ENCODE data around the gene VWA3A. TPM values are rescaled to one million over a fixed set of nuclear protein-coding genes. Genes with fewer than 3 reads are reported as not detected.

VWA3A gene
- total RNA-seq, 1 donor from 2014 or later, result not detected

GRCh38 chr16:22139008-22139407, 46.7 kb downstream of the VWA3A start:
- Histone ChIP-seq H3K4me2 (ENCODE audit: low read length) (no peak overlapping the region), H3K27ac (ENCODE audit: low read depth, low read length) (no peak overlapping the region), H3K36me3 (ENCODE audit: insufficient read depth, low read length) (no peaks in the 10 kb centered on the region), H2AFZ (ENCODE audit: low read depth, low read length) (no peak overlapping the region), H3K4me1 (ENCODE audit: insufficient read depth, low read length) (no peaks in the 10 kb centered on the region), H3K9me3 (ENCODE audit: insufficient read depth, low read depth, low read length) (no peaks in the 10 kb centered on the region), H3K9ac (ENCODE audit: low read length) (no peak overlapping the region), H4K20me1 (ENCODE audit: insufficient read depth, low read length) (no peaks in the 10 kb centered on the region), H3K79me2 (ENCODE audit: insufficient read depth, low read length) (no peaks in the 10 kb centered on the region), H3K27me3 (ENCODE audit: insufficient read depth, low read length) (peaks cover 2% of the 10 kb centered on the region), H3K4me3 (ENCODE audit: insufficient read depth, low read depth, low read length) (no peak overlapping the region)
- Mint-ChIP-seq H3K4me3 (ENCODE audit: unreplicated experiment) (no peak overlapping the region), H3K9me3 (ENCODE audit: unreplicated experiment) (no peaks in the 10 kb centered on the region), H3K27ac (ENCODE audit: unreplicated experiment) (no peak overlapping the region), H3K36me3 (ENCODE audit: low read depth, unreplicated experiment) (no peaks in the 10 kb centered on the region), H3K27me3 (ENCODE audit: low read depth, unreplicated experiment) (peaks cover 49% of the 10 kb centered on the region), H3K4me1 (ENCODE audit: low read depth, unreplicated experiment) (no peaks in the 10 kb centered on the region)
- FAIRE-seq (no peak), DNase-seq (ENCODE audit: low read depth) (no peak)
- TF ChIP-seq CTCF (IDR thresholded peaks at IDR 0.05; ENCODE audit: insufficient read depth, low read depth, low read length) (no peak), EZH2 (IDR thresholded peaks at IDR 0.05; ENCODE audit: insufficient read depth, low read length) (no peak)

DNA sequence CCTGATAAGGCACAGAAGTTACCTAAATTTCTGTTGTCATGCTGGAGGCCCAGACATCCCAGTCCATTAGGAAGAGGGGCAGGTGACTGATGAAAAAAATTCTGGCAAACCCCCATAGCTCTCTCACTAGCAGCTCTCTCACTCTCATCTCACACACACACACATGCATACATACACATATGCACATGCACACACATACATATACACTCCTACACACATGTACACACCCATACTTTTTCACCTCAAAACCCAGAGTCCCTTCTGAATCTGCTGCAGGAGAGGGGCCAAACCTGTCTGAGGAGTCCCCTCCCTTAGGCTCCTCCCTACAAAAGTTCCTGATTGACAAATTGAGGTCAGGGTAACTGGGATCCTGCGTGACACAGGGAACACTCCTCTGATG, 47.4 kb downstream of the VWA3A start:
- Histone ChIP-seq H3K27me3 (ENCODE audit: insufficient read depth, low read length) (peaks cover 2% of the 10 kb centered on the region), H3K36me3 (ENCODE audit: insufficient read depth, low read length) (no peaks in the 10 kb centered on the region), H2AFZ (ENCODE audit: low read depth, low read length) (no peak overlapping the region), H3K9me3 (ENCODE audit: insufficient read depth, low read depth, low read length) (no peaks in the 10 kb centered on the region), H3K27ac (ENCODE audit: low read depth, low read length) (no peak overlapping the region), H3K9ac (ENCODE audit: low read length) (no peak overlapping the region), H3K79me2 (ENCODE audit: insufficient read depth, low read length) (no peaks in the 10 kb centered on the region), H3K4me3 (ENCODE audit: insufficient read depth, low read depth, low read length) (no peak overlapping the region), H3K4me2 (ENCODE audit: low read length) (no peak overlapping the region), H3K4me1 (ENCODE audit: insufficient read depth, low read length) (no peaks in the 10 kb centered on the region), H4K20me1 (ENCODE audit: insufficient read depth, low read length) (no peaks in the 10 kb centered on the region)
- Mint-ChIP-seq H3K27me3 (ENCODE audit: low read depth, unreplicated experiment) (peaks cover 54% of the 10 kb centered on the region), H3K9me3 (ENCODE audit: unreplicated experiment) (no peaks in the 10 kb centered on the region), H3K27ac (ENCODE audit: unreplicated experiment) (no peak overlapping the region), H3K36me3 (ENCODE audit: low read depth, unreplicated experiment) (no peaks in the 10 kb centered on the region), H3K4me3 (ENCODE audit: unreplicated experiment) (no peak overlapping the region), H3K4me1 (ENCODE audit: low read depth, unreplicated experiment) (no peaks in the 10 kb centered on the region)
- DNase-seq (ENCODE audit: low read depth) (no peak), FAIRE-seq (no peak)
- TF ChIP-seq EZH2 (IDR thresholded peaks at IDR 0.05; ENCODE audit: insufficient read depth, low read length) (no peak), CTCF (IDR thresholded peaks at IDR 0.05; ENCODE audit: insufficient read depth, low read depth, low read length) (no peak)

DNA sequence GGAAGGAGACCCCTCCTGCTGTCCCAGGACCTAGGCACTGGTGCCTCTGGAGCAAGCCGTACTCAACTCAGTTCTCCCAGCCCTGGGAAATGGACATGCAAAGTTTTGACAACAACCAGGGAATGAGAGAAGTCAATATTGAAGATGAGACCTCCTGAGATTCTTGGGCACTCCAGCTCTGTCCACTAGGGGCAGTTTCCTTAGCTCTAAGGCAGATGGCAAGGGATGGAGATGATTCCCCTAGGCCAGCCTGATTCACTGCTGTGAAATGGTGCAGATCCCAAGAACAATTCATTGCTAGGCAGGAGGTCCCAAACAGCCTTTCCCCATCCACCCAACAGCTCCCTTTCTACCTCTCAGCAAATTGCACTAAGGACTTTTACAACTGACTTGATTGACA, 49.4 kb downstream of the VWA3A start:
- Histone ChIP-seq H3K27me3 (ENCODE audit: insufficient read depth, low read length) (peaks cover 2% of the 10 kb centered on the region), H3K4me1 (ENCODE audit: insufficient read depth, low read length) (no peaks in the 10 kb centered on the region), H3K4me3 (ENCODE audit: insufficient read depth, low read depth, low read length) (no peak overlapping the region), H3K36me3 (ENCODE audit: insufficient read depth, low read length) (no peaks in the 10 kb centered on the region), H2AFZ (ENCODE audit: low read depth, low read length) (no peak overlapping the region), H3K27ac (ENCODE audit: low read depth, low read length) (no peak overlapping the region), H4K20me1 (ENCODE audit: insufficient read depth, low read length) (no peaks in the 10 kb centered on the region), H3K9me3 (ENCODE audit: insufficient read depth, low read depth, low read length) (no peaks in the 10 kb centered on the region), H3K4me2 (ENCODE audit: low read length) (no peak overlapping the region), H3K9ac (ENCODE audit: low read length) (no peak overlapping the region), H3K79me2 (ENCODE audit: insufficient read depth, low read length) (no peaks in the 10 kb centered on the region)
- no peak for FAIRE-seq
- Mint-ChIP-seq H3K4me1 (ENCODE audit: low read depth, unreplicated experiment) (no peaks in the 10 kb centered on the region), H3K9me3 (ENCODE audit: unreplicated experiment) (no peaks in the 10 kb centered on the region), H3K27ac (ENCODE audit: unreplicated experiment) (no peak overlapping the region), H3K4me3 (ENCODE audit: unreplicated experiment) (no peak overlapping the region), H3K36me3 (ENCODE audit: low read depth, unreplicated experiment) (no peaks in the 10 kb centered on the region), H3K27me3 (ENCODE audit: low read depth, unreplicated experiment) (peaks cover 49% of the 10 kb centered on the region)
- no peak for TF ChIP-seq EZH2 (IDR thresholded peaks at IDR 0.05; ENCODE audit: insufficient read depth, low read length)
- TF ChIP-seq CTCF (IDR thresholded peaks at IDR 0.05; ENCODE audit: insufficient read depth, low read depth, low read length), result peak; percentile 30
- DNase-seq (ENCODE audit: low read depth), result no peak
